HT-29 (cell line): ENCODE results near the gene MORN1. TPM values are rescaled to one million over a fixed set of nuclear protein-coding genes. Genes with fewer than 3 reads are reported as not detected.
"Not testable (repeated sequence)": the region's sequence is repeated elsewhere in the genome, so short reads cannot be mapped to it uniquely, and the experiment has no call there.

ENCODE experiments used
- DNase-seq: peaks from one replicate; pipeline ENCODE4 v3.0.0-alpha.2; 2015; ENCODE audit warnings: low spot score
- total RNA-seq: library from RNA; depleted of rRNA; stranded (reverse); fragments of >200 nt; shearing (Covaris generic); gene quantifications from 2 replicates; pipeline ENCODE4 v1.2.3, GENCODE V29; 2014

The MORN1 gene
- total RNA-seq, 1 experiment from 2014 or later = 23.6 TPM

- no peak for DNase-seq
These were observed 84.2 kb downstream of the MORN1 start for GRCh38 chr1:2307064-2307605.

GRCh38 chr1:2306151-2306978 is 85.0 kb downstream of the MORN1 start:
- DNase-seq = no peak

GRCh38 chr1:2304921-2305681 is 86.3 kb downstream of the MORN1 start:
- no peak for DNase-seq

GRCh38 chr1:2304282-2304681 is 87.1 kb downstream of the MORN1 start:
- no peak for DNase-seq

GRCh38 chr1:2303781-2304180 is 87.6 kb downstream of the MORN1 start:
- DNase-seq = no peak

GRCh38 chr1:2303016-2303775 is 88.2 kb downstream of the MORN1 start:
- DNase-seq = peak; percentile 56

GRCh38 chr1:2302292-2302925 is 88.9 kb downstream of the MORN1 start:
- DNase-seq = no peak

- DNase-seq = no peak
These were observed 89.6 kb downstream of the MORN1 start for GRCh38 chr1:2301607-2302291.

- DNase-seq = no peak
These were observed 90.3 kb downstream of the MORN1 start for GRCh38 chr1:2300851-2301606.

GRCh38 chr1:2300004-2300771 is 91.2 kb downstream of the MORN1 start:
- no peak for DNase-seq

- no peak for DNase-seq
These were observed 92.2 kb downstream of the MORN1 start for GRCh38 chr1:2299131-2299627.

GRCh38 chr1:2298685-2299084 is 92.7 kb downstream of the MORN1 start:
- no peak for DNase-seq

- no peak for DNase-seq
These were observed 93.9 kb downstream of the MORN1 start for GRCh38 chr1:2297246-2298011.

- DNase-seq = no peak
These were observed 94.7 kb downstream of the MORN1 start for GRCh38 chr1:2296614-2297013.

GRCh38 chr1:2296211-2296610 is 95.1 kb downstream of the MORN1 start:
- not testable (repeated sequence) for DNase-seq

- DNase-seq = no peak
These were observed 95.8 kb downstream of the MORN1 start for GRCh38 chr1:2295526-2295925.

GRCh38 chr1:2294725-2295078 is 96.7 kb downstream of the MORN1 start:
- no peak for DNase-seq

GRCh38 chr1:2294033-2294724 is 97.2 kb downstream of the MORN1 start:
- no peak for DNase-seq
